H1 (cell line): ENCODE measurements around the gene MAPK1.

Experiments used
- BACH1 ChIP-seq: IDR thresholded peaks from 2 replicates; pipeline ENCODE4 v1.6.1; 2012; ENCODE audit warnings: low read length, improper control_type of control experiment
- CEBPB ChIP-seq: IDR thresholded peaks from 2 replicates; pipeline ENCODE4 v1.6.1; 2012; ENCODE audit warnings: low read depth, low read length
- CHD1 ChIP-seq: IDR thresholded peaks from 2 replicates; pipeline ENCODE4 v1.6.1; 2012; ENCODE audit warnings: low read depth, low read length, improper control_type of control experiment
- CHD2 ChIP-seq: IDR thresholded peaks from 2 replicates; pipeline ENCODE4 v1.6.1; 2012; ENCODE audit warnings: low read length, improper control_type of control experiment
- CTCF ChIP-seq, 3 experiments: IDR thresholded peaks; 1 replicate in 2 of 3; 2 replicates in 1 of 3; pipeline versions ENCODE4 v1.5.1 to v1.6.1; 2011; ENCODE audit warnings: low read length in 3 of 3, mild to moderate bottlenecking in 3 of 3, inconsistent platforms in 2 of 3, low read depth in 1 of 3, moderate library complexity in 1 of 3; ENCODE audit not compliant: insufficient read depth in 1 of 3; ENCODE audit errors: control extremely low read depth in 1 of 3
- EP300 ChIP-seq, 2 experiments: IDR thresholded peaks; 1 replicate in 1 of 2; 2 replicates in 1 of 2; pipeline ENCODE4 v1.6.1; 2011 to 2012; ENCODE audit warnings: low read depth in 2 of 2, low read length in 2 of 2, mild to moderate bottlenecking in 2 of 2, borderline replicate concordance in 1 of 2, inconsistent platforms in 1 of 2, moderate library complexity in 1 of 2
- HDAC6 ChIP-seq: IDR thresholded peaks from one replicate; pipeline ENCODE4 v1.7.1; 2012; ENCODE audit warnings: low read depth, mild to moderate bottlenecking, inconsistent platforms, low read length, moderate library complexity
- MAFK ChIP-seq: IDR thresholded peaks from 2 replicates; pipeline ENCODE4 v1.6.1; 2012; ENCODE audit warnings: low read depth, mild to moderate bottlenecking, improper control_type of control experiment, low read length
- MAX ChIP-seq: IDR thresholded peaks from 2 replicates; pipeline ENCODE4 v1.6.1; 2012; ENCODE audit warnings: inconsistent platforms
- POLR2A ChIP-seq, 2 experiments: IDR thresholded peaks; 1 replicate in 1 of 2; 2 replicates in 1 of 2; pipeline ENCODE4 v1.6.1; 2011; ENCODE audit warnings: low read depth in 2 of 2, low read length in 2 of 2, mild to moderate bottlenecking in 2 of 2; ENCODE audit errors: control extremely low read depth in 1 of 2
- SIN3A ChIP-seq, 2 experiments: IDR thresholded peaks in 1 of 2; conservative IDR thresholded peaks in 1 of 2; 2 replicates each; pipeline ENCODE4 v1.6.1; 2011 to 2012; ENCODE audit warnings: low read length in 2 of 2, improper control_type of control experiment in 1 of 2, low read depth in 1 of 2, mild to moderate bottlenecking in 1 of 2
- TCF12 ChIP-seq: IDR thresholded peaks from 2 replicates; pipeline ENCODE4 v1.6.1; 2011; ENCODE audit warnings: low read depth, mild to moderate bottlenecking, low read length
- TEAD4 ChIP-seq: IDR thresholded peaks from 2 replicates; pipeline ENCODE4 v1.6.1; 2012; ENCODE audit warnings: low read depth, low read length, inconsistent platforms, mixed read lengths

- TF ChIP-seq POLR2A (IDR thresholded peaks at IDR 0.05; ENCODE audit: control extremely low read depth in 1 of 2, low read depth in 2 of 2, low read length in 2 of 2) (no peak), CTCF (IDR thresholded peaks at IDR 0.05; ENCODE audit: control extremely low read depth in 1 of 3, insufficient read depth in 1 of 3, low read depth in 1 of 3, low read length in 3 of 3) (no peak), EP300 (IDR thresholded peaks at IDR 0.05; ENCODE audit: borderline replicate concordance in 1 of 2, low read depth in 2 of 2, low read length in 2 of 2) (no peak), CHD2 (no peak), TEAD4 (no peak), BACH1 (no peak), MAX (no peak), SIN3A (conservative IDR thresholded peaks at IDR 0.05 in 1 of 2, IDR thresholded peaks at IDR 0.05 in 1 of 2; ENCODE audit: low read depth in 1 of 2, low read length in 2 of 2) (no peak), TCF12 (no peak), MAFK (no peak), HDAC6 (no peak), CEBPB (no peak), CHD1 (no peak)
Measured at GRCh38 chr22:21835378-21835777, 32.1 kb downstream of the MAPK1 start.
